Femur (tissue), 1 donor: ENCODE measurements around the gene RCSD1.
A peak's percentile ranks its signal among the peaks of the same experiment; 100 is the strongest.

Experiments used
- DNase-seq: peaks from one replicate; pipeline ENCODE4 v3.0.0-alpha.2; 2017

Gene RCSD1

DNA sequence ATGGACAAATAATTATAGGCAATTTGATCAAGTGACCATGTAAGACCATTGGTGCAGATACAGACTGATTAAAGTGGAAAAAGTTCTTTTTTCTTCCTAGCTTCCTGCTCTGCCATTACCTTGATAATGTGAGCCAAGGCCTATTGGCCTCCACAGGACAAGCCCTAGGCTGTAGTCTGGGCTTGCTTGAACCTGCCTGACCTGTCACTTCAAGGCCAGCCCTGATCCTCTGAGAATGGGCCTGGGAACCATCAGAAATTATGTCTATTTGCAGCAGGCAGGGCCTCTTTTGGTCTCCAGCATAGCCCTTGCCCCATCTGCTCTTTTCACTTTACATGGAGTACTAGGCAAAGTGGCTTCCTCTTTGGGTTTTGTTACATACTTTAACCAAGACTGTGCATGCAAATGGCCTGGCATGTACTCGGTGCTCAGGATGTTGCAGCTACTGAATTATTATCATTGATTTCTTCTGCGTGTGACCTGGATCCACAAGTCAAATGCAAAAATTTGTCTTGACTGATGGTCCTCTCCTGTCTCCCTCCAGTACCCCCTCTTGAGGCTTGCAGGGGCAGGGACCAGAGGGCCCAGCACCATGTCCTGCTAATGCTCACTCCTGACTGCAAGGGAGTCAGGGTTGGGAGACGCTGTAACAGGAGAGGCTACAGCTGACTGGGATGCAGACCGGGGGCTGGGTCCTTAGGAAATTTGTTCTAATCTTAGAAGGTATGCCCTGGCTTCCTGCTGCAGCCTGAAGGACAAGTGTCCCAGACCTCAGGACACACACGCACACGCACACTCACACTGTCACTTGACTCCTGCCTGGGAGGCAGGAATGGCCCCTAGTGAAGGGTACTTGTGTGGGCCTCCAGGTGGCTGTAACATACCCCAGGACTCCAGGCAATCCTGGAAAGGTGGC is 39.4 kb downstream of the RCSD1 start:
- DNase-seq: peak; percentile 41

DNA sequence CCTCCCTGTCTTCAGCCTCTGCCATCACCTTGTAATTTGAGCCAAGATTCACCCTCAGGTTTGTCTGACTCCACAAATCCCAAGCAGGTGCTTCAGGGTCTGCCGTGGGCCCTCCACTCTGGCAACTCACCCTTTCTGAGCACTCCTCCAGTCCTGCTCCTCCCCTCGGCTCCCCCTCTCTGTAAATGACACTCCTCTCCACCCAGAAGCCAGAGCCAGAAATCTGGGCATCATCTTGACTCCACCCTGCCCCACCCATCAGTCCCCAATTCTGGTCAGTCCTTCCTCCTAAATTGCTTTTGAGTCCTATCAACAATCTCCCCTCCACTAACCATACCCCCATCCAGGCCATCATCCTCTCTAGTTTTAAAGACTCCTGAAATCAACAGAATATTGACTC is 40.5 kb downstream of the RCSD1 start:
- no peak for DNase-seq

DNA sequence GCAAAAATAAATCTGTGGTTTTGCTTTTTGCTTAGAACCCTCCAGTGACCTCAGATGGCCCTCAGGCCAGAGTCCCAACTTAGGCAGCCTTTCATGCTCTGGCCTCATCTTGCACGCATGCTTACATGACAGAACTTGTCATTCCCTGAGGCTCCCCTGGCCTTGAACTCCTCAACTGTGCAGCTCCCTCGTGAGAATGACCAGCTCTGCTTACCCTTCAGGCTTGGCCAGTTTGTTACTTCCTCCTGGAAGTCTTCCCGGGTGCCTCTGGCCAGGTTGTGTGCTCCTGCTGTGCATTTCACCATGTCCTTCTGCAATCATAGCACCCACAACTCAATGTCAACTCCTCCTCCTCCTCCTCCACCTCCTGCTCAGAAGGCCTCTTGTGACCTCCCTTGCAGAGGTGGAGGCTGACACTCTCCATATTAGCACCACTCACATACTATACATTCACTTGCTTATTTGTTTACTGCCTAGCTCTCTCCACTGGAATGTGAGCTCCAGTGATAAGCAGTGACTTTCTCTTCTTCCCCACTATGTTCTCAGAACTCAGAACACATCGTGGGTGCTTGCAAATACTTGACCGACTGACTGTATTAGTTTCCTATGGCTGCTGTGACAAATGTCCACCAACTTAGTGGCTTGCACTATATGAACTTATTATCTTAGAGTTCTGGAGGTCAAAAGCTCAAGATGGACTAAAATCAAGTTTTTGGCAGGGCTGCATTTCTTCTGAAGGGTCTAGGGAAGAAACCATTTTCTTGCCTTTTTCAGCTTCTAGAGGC is 41.9 kb downstream of the RCSD1 start:
- no peak for DNase-seq

DNA sequence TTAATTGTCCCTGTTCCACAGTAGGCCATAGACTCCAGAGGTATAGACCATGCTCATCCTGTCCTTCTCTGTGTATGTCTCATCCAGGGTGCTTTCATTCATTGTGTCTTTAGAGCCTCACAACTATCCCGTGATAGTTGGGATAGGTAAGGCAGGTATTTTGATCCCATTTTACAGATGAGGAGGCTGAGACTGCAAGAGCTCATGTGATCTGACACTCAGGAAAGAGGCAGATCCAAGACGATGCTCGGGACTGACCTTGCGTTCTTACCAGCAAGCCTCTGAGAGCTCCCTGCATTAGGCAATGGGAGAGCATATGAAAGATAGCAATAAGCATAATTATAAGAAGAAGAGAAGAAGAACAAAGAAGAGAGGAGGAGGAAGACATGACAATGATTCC is 42.8 kb downstream of the RCSD1 start:
- no peak for DNase-seq

DNA sequence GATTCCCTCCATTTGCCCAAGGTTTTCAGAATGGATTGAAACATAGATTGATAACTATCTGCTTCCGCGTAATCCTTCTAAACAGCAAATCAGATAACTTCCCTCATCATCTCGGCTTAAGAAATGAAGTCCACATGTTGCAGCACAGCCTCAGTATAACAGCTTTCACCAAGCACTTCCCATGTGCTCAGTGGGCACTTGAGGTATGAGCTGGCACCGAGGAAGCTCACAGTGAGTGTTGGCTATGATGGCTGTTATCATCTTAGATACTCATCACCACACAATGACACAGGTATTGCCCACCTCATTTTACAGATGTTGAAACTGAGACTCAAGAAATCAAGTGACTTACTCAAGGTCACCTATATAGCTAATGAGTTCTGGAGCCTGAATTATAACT is 43.2 kb downstream of the RCSD1 start:
- no peak for DNase-seq

DNA sequence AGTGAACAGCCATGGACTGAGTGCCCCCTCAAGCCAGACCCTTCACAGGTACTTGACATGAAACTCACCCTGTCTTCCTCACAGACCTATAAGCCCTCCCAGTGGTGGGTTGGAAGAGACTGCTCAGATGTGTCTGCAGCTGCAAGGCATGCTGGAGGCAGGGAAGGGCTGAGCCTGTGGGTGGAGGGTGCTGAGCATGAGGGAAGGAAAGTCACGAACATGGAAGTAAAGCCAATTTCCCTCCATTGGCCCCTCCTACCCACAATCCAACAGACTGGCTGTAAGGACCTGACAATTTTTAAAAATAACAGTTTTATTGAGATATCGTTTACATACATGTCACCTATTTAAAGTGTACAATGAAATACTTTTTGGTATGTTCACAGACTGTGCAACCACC is 44.1 kb downstream of the RCSD1 start:
- DNase-seq: no peak

DNA sequence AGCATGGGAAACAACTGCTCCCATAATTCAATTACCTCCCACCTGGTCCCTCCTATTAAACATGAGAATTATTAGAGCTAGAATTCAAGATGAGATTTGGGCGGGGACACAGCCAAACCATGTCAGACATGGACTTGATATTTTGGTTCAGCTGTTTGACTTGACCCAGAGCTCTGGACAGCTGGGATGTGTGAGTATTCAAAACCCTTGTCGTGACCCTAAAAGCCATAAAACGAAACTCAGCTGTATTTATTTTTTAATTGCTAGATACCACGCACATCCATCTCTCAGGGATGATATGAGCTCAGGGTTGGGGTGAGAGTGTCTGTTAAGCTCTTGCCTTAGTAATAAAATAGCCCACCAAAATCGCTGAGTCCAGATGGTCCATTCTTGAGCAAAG is 45.4 kb downstream of the RCSD1 start:
- DNase-seq: no peak

DNA sequence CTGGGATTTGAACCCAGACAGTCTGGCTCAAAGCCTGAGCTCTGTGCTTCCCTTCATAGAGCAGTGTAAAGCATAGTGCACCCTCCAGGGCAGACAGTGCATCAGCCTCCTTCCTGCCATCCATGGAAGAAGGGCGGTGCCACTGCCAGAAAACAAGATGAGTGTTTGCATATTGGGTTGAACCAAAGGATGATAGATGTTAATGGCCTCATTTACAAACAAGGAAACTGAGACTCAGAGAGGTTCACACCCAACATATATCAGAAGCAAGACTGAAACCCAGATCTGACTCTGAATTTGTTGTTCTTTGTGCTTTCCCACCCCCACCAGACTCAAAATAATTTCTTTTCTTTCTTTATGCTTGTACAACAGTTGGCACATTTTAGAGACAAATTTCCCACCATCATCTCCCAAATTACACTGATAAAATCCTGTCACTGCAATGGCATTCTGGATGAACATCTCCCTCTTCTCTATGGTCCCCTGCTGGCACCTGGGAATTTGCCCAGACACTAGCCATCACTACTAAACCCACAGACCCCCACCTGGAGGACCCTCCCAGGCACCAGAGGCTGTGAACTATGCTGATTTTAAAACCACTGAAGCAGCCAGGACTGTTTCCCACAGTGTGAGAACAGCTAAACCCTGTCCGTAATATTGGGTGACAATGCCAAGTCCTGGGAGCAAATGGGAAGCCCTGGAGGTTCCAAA is 46.3 kb downstream of the RCSD1 start:
- DNase-seq: no peak

DNA sequence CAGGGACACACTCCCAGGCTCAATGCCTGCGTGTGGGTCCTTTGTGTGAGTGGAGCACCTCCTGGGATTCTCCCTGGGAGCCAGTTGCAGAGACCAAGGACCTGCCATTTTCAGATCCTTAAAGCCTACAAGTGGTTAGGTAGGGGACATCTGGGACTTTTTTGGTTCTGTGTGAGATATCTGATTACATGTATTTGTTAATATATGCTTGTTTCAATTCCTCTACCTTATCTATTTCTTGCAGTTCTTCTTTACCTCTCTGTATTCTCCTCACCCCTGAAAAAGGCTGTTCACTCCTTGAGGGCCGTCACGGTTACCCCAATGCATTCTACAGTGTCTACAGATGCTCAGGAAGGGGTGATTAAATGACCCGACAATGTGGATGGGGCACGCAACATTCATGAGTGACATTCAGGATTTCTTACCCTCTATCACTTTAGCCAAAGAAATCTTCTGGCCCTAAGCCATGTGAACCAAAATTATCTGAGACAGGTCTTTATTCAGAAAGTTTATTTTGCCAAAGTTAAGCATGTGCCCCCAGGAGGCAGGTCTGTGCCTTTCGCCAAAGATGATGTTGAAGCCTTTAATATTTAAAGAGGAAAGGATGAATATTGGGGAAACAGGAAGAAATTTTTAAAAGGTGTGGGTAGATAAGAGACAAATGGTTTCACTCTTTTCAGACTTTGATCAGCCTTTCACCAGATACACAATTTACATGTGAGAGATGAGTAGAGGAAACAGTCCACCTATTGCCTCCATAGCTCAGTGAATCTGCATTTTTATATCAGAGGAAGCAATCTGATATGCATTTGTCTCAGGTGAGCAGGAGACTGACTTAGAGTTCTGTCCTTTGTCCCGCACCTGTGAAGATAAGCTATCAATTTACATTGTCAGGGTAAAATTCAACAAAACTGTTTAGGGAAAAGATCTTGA is 47.1 kb downstream of the RCSD1 start:
- no peak for DNase-seq

DNA sequence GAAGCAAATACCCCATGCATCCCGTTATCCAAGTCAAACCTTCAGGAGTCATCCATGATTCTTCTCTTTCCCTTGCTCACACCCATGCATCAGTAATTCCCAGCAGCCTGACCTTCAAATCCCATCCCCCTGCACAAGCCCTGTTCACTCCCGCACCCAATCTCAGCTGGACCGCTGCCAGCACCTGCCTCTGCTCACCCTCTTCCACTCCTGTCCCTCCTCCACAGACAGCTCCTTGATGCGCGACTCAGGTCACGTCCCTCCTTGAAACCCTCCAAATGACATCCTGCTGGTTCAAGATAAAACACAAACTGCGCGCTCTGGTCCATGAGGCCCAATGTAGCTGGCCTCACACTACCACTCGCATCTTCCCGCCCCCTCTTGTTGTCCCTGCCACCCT is 48.4 kb downstream of the RCSD1 start:
- no peak for DNase-seq

DNA sequence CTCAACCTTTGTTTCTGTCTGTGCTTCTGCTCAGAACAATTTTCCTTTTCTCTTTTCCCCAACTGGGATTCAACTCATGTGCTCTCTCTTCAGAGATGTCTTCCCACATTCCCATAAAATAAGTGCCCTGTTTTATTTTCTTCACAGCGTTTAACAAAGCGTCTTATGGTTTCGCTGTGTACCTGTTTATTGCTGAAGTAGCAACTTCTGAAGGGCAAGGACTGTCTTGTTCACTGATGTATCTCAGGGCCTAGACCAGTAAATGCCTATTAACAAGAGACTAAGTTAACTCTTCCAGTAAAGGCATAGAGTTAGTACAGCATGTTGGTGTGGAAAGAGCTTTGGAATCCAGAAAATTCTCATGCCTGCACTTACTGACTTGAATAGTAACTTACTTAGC is 48.8 kb downstream of the RCSD1 start:
- DNase-seq: no peak

DNA sequence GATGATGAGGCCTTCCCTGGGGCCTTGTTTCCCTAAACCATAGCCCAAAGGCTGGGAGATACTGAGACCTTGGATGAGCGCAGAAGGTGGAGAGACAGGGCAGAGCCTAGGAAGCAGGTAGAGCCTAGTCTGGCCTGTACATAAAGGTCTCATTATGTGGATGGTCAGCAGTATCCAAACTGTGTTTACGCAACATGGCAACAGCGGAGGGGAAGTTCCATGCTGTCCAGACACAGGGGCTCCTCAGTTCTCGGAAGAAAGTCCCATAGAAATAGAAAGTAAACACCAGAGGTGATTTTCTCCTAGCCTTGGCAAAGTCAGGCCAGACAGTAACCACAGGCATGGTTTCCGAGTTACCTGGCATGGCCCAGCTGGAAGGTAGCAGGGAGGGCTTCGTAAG is 49.7 kb downstream of the RCSD1 start:
- DNase-seq: peak; percentile 50

DNA sequence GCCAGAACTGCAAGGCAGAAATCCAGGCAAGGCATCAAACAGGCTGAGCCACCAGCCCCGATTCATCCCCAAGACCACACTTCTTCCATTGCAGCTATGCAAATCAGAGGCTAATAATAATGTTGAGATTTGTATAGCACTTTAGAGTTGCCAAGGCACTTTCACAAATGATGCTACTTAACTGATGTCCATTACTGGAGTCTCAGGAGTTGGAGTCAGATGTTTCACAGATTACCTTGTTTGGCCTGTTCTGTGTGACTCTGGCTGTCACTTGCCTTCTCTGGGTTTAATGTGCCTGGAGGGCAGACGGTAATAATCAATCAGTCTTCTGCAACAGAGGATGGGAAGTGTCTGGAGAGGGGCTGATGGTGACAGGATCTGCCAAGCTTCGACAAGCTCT is 51.0 kb downstream of the RCSD1 start:
- DNase-seq: no peak

DNA sequence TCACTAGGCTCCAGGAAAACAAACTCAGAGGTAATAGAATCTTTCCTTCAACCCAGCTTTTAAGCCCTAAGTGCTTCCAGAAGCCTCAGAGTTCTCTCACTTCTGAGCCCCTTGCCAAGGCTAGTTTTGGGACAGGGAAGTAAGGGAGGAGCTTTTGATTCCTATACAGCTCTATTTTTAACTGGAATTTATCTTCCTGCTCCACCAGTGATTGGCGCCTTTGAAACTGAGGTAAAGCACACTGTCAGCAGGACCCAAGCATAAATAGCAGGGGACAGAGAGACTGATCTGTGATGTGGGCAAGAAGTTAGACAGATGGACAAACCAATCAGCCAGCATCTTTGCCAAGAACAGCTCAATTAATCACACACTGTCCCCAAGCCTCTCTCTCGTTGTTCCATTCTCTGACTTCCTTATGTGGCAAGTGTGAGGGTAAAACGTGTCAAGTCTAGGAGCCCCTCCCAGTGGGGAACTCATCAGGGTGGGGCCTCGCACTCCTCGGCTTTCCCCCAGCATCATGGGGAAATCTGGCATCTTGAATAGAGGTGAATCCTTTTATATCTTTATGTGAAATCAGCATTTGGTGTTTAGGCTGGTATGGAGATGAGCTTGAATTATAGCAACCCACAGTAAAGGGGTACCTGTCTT is 51.5 kb downstream of the RCSD1 start:
- peak; percentile 73 for DNase-seq

DNA sequence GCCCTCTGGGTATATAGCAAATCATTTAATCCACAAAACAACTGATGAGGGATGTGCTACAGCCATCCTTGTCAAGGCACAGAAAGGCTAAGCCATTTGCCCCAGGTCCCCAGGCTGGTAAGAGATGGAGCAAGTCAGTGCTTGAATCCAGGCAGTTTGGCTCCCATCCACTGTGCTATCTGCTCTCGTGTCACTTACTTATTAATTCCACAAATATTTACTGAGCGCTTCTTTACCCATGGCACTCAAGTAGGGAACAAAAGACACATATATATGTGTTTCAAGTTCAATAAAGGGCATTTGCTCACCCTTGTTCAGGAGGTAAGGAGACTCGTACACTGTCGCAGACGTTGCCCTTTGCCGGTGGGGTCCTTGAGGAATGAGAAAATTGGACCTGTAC is 53.2 kb downstream of the RCSD1 start:
- DNase-seq: no peak

DNA sequence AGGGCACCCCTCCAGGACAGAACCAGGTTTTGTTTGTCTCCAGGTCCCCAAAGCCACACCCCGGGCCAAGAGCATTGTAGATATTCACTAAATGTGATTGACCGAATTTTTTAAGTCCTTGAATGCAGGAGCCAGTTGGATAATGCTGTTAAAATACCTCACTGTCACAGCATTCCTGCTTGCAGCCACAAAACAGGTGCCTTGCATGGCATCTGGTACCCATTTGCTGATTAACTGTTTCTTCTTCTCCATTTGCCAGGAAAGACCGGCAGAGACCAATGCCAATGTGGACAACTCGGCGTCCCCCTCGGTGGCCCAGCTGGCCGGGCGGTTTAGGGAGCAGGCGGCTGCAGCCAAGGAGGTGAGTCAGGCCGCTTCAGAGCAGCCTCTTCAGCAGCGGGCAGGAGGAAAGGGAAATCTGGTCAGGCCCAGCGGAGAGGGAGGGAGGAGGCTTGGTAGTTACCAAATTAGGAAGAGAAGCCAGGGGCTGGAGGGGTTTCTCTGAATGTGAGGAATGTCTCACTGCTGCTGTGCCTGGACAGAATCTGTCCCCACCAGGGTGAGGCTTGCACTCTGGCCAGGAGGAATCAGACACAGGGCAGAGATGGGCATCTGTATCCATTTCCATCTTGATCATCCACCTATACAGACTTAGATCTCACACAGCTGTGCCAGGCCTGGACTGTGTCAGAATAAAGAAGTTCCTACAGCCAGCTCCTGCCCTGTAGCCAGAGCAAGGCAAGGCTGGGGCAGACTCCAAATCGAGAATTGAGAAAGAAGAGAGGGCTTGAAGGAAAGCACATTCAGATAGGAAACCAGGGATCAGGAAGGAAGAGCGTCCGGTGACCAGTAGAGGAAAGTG is 53.8 kb downstream of the RCSD1 start:
- DNase-seq: peak; percentile 44

DNA sequence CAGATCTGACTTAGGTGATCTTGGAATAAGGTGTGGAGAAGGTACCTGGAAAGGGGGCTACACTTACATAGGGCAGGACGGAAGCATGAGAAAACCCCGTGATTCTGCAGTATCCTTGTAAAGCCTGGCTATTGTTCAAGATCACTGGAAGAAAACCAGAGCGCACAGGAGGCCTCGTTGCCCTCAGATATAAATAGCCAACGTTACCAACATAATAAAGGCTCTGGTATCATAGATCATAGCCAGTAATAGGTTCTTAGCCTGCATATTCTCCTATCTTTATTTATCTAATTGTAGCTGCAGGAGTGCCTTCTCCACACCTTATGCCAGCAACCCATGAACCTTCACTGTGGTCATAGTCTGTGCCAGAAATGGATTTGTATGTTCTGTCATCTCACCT is 55.8 kb downstream of the RCSD1 start:
- no peak for DNase-seq

DNA sequence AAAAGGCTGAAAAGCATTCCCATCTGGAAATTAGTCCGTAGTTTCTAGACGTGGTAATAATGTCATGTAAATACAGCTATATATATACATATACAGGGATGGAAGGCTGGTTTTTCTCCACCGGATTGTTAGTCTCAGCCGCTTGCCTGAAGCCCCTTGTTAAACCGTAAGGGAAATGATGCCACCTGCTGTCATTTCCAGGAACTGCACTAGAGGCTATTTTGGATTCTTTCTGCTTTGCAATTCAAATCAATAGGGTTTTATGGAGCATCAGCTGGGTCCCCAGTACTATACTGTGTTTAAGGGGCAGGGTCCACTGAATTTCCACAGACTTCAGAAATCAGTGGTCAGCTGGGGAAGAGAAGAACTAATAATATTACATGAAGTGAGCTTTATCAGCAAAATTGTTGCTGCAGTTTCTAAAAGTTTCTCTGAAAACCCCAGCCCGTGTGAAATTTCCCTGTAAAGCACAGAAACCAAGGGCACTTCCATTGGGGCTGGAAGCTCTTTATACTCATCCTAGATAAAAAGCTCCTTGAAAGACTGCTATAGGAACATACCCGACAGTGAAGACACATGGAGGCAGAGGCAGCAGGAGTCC is 58.0 kb downstream of the RCSD1 start:
- peak; percentile 87 for DNase-seq

DNA sequence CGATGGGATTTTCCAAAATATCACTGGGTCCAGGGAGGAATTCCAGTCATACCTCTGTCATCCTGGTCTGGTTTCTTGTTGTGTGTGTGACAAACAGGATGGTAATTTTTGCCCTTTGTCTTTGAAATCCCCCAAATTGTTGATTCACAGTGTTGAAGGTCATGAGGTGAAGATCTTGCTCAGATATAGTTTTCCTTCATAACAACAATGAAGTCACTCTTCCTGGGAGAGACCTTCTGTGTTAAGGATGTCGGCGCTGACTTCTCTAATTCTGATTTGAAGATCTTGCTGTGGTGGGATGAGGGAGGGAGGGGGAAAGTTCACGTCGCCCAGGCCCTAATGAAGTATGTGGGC is 59.5 kb downstream of the RCSD1 start:
- no peak for DNase-seq

DNA sequence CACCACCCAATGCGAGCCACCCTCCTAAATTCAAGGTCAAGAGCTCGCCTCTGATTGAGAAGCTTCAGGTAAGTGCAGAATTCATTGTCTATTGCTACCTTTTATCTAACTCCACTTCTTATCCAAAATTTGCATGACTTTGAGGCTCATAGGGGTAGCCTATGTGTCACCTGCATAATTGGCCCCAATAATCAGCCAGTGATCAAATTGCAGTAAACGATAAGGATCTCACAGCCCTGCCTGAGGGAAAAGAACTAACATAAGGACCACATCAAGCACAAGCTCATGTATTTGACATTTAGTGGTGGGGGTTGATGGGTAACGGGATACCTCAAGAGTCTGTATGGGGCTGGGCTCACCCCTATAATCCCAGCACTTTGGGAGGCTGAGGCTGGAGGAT is 60.0 kb downstream of the RCSD1 start:
- DNase-seq: no peak
